Kidney (tissue), 14 donors: Measurements from ENCODE around the gene BMERB1. TPM values are rescaled to one million over a fixed set of nuclear protein-coding genes. Genes with fewer than 3 reads are reported as not detected.

Source experiments
- DNase-seq, 5 donors: peaks; one replicate each; pipeline ENCODE4 v3.0.0-alpha.2; 2013 to 2020
- FAIRE-seq: peaks from 2 replicates; lab custom pipeline; 2012; peaks lifted over from hg19 to GRCh38; lab: Jason Lieb, UNC
- H3K27ac ChIP-seq, 2 donors: one replicate each; pipeline ENCODE4 v1.7.0; 2013; ENCODE audit warnings: low read depth in 2 of 2, low read length in 2 of 2, inconsistent platforms in 1 of 2
- H3K27me3 ChIP-seq: one replicate; pipeline ENCODE4 v1.7.1; 2013; ENCODE audit warnings: low read length, inconsistent platforms; ENCODE audit not compliant: control insufficient read depth, insufficient read depth
- H3K36me3 ChIP-seq, 3 donors: one replicate each; pipeline versions ENCODE4 v1.7.0 to v1.7.1; 2013; ENCODE audit warnings: low read length in 3 of 3, control low read depth in 1 of 3, inconsistent platforms in 1 of 3; ENCODE audit not compliant: insufficient read depth in 3 of 3, control insufficient read depth in 2 of 3
- H3K4me1 ChIP-seq, 3 donors: one replicate each; pipeline versions ENCODE4 v1.7.0 to v1.7.1; 2013; ENCODE audit warnings: low read length in 3 of 3, inconsistent platforms in 1 of 3, low read depth in 1 of 3; ENCODE audit not compliant: control insufficient read depth in 2 of 3, insufficient read depth in 2 of 3
- H3K4me3 ChIP-seq, 3 donors: one replicate each; pipeline versions ENCODE4 v1.7.0 to v1.8.1; 2013; ENCODE audit warnings: low read length in 3 of 3, control low read depth in 1 of 3, inconsistent platforms in 1 of 3
- H3K9ac ChIP-seq, 3 donors: one replicate each; pipeline versions ENCODE4 v1.7.0 to v1.7.1; 2013; ENCODE audit warnings: low read length in 3 of 3, control low read depth in 1 of 3, inconsistent platforms in 1 of 3
- H3K9me3 ChIP-seq, 3 donors: one replicate each; pipeline versions ENCODE4 v1.7.0 to v1.7.1; 2013; ENCODE audit warnings: low read length in 3 of 3, control low read depth in 1 of 3, inconsistent platforms in 1 of 3; ENCODE audit not compliant: control insufficient read depth in 2 of 3, insufficient read depth in 1 of 3
- intact Hi-C: fragments of 100-400 bp; cut with DNase I; formaldehyde crosslinking; loops from one replicate; pipeline ENCODE4 v1.11.1; 2022
- polyA plus RNA-seq: library from polyadenylated mRNA; stranded (reverse); fragments of 350-450 nt; fragmentation: Illumina TruSeq; extraction: RNeasy Lipid Tissue Mini Kit (QIAGEN cat#74804); gene quantifications from one replicate; pipeline ENCODE4 v1.2.3, GENCODE V29; 2014; ENCODE audit warnings: low read depth, low replicate concordance; ENCODE audit not compliant: insufficient read depth
- total RNA-seq: library from RNA; stranded (reverse); fragmentation: NEBNext Ultra II Directional; extraction: Animal tissue kit (Norgen Biotek cat#: 25700); gene quantifications from one replicate; pipeline ENCODE4 v1.2.1, GENCODE V29; 2021
- TF ChIP-seq, protein P1 (sequence below): IDR thresholded peaks from 3 replicates; pipeline ENCODE4 v1.5.1; 2012; ENCODE audit warnings: mild to moderate bottlenecking, moderate library complexity, borderline replicate concordance; ENCODE audit not compliant: insufficient read depth; ENCODE audit errors: extremely low read depth
- donor health status: control.
- donor health status: control.
- donor health status: control.
- donor health status: control.
- donor health status: control.
- donor health status: DM: yes; HTN: yes; CAD: no.
- donor health status: Normal renal cell carcinoma (clear cell type).

Gene BMERB1
- total and polyA plus RNA-seq, 2 donors from 2014 or later: 33.4 to 48.8 TPM

DNA sequence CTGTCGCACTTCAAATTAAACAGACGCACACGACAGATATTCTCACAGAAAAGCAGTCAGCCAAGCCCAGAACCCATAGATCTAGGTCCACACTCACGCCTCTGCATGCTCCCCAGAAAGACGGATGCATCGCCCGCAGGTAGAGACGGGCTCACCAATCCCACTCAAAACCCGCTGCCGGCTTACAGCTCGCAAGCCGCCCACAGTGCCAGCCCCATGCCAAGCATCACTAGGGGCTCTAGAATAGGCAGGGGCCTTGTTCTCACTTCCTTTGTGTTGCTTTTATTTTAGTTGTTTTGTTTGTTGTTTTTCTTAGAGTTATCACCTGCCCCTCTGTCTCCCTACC is 336 bp upstream of the BMERB1 start:
- Histone ChIP-seq H3K9me3 (no peaks in the 10 kb centered on the region), H3K4me1 (no peaks in the 10 kb centered on the region), H3K4me3 (peak overlapping the region; percentile 77 to 84 (median 83)), H3K27me3 (no peaks in the 10 kb centered on the region), H3K27ac (no peak overlapping the region), H3K36me3 (no peaks in the 10 kb centered on the region), H3K9ac (peak overlapping the region in 2 of 3 donors; percentile 1 to 85)
- FAIRE-seq: no peak
- intact Hi-C loops: no loop called here
- TF ChIP-seq, protein P1, sequence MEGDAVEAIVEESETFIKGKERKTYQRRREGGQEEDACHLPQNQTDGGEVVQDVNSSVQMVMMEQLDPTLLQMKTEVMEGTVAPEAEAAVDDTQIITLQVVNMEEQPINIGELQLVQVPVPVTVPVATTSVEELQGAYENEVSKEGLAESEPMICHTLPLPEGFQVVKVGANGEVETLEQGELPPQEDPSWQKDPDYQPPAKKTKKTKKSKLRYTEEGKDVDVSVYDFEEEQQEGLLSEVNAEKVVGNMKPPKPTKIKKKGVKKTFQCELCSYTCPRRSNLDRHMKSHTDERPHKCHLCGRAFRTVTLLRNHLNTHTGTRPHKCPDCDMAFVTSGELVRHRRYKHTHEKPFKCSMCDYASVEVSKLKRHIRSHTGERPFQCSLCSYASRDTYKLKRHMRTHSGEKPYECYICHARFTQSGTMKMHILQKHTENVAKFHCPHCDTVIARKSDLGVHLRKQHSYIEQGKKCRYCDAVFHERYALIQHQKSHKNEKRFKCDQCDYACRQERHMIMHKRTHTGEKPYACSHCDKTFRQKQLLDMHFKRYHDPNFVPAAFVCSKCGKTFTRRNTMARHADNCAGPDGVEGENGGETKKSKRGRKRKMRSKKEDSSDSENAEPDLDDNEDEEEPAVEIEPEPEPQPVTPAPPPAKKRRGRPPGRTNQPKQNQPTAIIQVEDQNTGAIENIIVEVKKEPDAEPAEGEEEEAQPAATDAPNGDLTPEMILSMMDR: no peak
- no peak for DNase-seq

DNA sequence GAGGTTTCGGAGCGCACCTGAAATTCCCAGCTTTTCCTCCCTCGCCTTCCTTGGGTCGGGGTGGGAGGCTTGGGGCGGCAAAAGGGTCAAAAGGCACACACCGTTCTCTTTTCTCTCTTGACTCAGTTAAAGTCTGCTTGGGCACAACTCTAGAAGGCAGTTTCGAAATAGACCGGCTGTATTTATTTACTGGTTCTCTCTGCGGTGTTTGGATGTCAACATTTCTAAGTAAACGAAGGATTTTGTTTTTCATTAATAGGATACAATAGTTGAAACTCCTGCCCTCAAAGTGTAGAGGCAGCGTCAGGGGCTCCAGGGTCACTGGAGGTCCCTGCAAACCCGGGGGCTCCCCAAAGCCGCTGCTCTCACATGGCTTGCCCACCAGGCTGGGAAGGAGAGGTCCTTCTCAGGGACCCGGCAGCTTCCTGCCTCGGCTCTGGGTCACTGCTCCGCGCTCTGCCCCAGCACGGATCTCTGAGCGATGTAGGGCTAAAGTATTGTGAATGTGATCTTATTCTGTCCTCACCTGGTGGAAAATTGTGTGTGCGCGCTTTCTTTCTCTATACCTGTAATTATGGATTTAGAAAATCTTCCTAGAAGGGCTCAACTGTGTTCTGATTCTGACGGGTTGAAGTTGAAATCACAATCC is 952 bp downstream of the BMERB1 start:
- intact Hi-C loops: no loop called here
- Histone ChIP-seq H3K27me3 (no peaks in the 10 kb centered on the region), H3K27ac (peak overlapping the region in 1 of 2 donors; percentile 43), H3K36me3 (no peaks in the 10 kb centered on the region), H3K4me3 (peak overlapping the region; percentile 77 to 84 (median 83)), H3K4me1 (no peaks in the 10 kb centered on the region), H3K9ac (peak overlapping the region; percentile 1 to 85 (median 49)), H3K9me3 (no peaks in the 10 kb centered on the region)
- TF ChIP-seq, protein P1: no peak
- DNase-seq: peak in 2 of 5 donors; percentile 21 to 35
- no peak for FAIRE-seq

DNA sequence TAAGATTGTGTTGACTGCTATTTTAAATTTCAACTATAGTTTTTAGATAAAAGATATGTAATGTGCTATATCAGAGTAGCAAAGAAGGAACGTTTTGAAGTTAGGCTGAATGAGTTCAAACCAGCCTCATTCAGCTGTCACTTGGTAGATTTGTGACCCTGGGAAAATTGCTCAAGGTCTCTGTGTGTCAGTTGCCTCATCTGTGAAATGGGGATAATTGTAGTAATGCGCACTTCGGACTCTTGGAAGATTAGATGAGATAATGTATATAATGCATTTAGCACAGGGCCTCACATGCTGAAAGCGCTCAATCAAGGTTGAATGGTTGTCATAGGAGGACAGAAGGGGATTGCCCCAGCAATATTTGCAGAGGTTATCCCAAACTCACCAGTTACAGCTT is 4.7 kb downstream of the BMERB1 start:
- Histone ChIP-seq H3K9me3 (no peaks in the 10 kb centered on the region), H3K4me3 (no peak overlapping the region), H3K27me3 (no peaks in the 10 kb centered on the region), H3K9ac (no peak overlapping the region), H3K27ac (no peak overlapping the region), H3K36me3 (no peaks in the 10 kb centered on the region), H3K4me1 (no peaks in the 10 kb centered on the region)
- intact Hi-C loops: no loop called here
- TF ChIP-seq, protein P1: no peak
- no peak for FAIRE-seq
- no peak for DNase-seq

DNA sequence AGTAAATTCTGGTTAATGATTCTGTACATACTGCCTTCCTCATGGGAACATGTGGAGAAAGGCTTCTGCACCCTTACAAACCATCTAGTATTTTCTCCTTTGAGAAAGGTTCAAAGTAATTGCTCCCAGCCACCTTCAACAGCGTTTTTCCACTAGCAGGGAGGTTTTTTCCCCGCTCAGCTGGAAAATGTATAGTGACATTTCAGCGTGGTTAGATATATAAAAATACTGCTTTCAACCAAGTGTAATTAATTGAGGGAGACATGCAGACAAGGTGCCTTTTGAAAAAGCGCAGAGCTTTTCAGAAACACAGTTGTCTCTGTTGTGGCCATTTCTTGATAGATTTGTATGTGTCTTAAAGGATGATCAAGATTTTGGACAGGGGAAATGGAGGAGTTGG is 5.1 kb downstream of the BMERB1 start:
- TF ChIP-seq, protein P1: no peak
- no peaks in the 10 kb centered on the region for H3K4me1 ChIP-seq
- FAIRE-seq: no peak
- no peak overlapping the region for H3K27ac ChIP-seq
- no peak for DNase-seq
- intact Hi-C loops: no loop called here
- H3K4me3 ChIP-seq: no peak overlapping the region
- no peak overlapping the region for H3K9ac ChIP-seq
- no peaks in the 10 kb centered on the region for H3K36me3 ChIP-seq
- no peaks in the 10 kb centered on the region for H3K9me3 ChIP-seq
- no peaks in the 10 kb centered on the region for H3K27me3 ChIP-seq
